ENCODE results near the gene PHLDB2. TPM values are rescaled to one million over a fixed set of nuclear protein-coding genes. Genes with fewer than 3 reads are reported as not detected.
A peak's percentile ranks its signal among the peaks of the same experiment; 100 is the strongest.

Gene PHLDB2
- total RNA-seq, 4 donors from 2014 or later: 23.5 to 81.5 (median 26.2) TPM

DNA sequence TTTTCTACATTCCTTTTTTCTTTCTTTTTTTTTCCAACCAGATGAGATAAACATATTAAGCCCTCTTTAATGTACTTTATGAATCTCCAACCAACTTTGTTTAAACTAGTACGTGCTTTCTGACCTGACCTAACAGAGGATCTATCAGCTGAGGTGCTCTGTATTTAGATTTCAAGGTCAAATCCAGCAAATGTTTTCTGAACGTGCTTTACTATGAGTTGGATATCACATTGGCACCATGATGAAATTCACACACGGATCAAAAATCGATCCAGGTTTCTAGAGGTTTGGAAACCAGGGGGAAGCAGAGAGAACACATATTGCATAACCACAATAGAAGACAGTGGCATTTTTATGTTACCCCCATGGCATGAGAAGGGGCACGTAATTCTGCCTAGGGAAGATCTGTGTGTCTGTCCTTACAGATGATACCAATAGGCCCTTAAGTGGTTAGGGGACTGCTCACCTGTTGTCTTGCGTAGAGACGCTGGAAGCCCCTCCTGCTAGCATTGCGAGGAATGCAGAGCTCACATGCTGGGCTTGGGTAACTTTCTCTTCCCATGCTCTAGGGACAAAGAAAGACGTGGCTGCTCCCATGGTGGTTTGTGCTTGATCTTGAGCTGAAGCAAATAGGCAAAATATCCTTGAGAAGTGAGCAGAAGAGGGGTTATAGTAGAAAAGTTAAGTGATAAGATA is 60.5 kb downstream of the PHLDB2 start:
- no peak for TF ChIP-seq POLR2A (IDR thresholded peaks at IDR 0.05)
- TF ChIP-seq, protein P1, sequence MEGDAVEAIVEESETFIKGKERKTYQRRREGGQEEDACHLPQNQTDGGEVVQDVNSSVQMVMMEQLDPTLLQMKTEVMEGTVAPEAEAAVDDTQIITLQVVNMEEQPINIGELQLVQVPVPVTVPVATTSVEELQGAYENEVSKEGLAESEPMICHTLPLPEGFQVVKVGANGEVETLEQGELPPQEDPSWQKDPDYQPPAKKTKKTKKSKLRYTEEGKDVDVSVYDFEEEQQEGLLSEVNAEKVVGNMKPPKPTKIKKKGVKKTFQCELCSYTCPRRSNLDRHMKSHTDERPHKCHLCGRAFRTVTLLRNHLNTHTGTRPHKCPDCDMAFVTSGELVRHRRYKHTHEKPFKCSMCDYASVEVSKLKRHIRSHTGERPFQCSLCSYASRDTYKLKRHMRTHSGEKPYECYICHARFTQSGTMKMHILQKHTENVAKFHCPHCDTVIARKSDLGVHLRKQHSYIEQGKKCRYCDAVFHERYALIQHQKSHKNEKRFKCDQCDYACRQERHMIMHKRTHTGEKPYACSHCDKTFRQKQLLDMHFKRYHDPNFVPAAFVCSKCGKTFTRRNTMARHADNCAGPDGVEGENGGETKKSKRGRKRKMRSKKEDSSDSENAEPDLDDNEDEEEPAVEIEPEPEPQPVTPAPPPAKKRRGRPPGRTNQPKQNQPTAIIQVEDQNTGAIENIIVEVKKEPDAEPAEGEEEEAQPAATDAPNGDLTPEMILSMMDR (IDR thresholded peaks at IDR 0.05): no peak
- no peak overlapping the region for H3K4me3 ChIP-seq (ENCODE audit: low read depth, poor library complexity, severe bottlenecking)
- intact Hi-C loops (cut with DNase I; ENCODE audit: low total_unique reads): no loop called here
- no peak for DNase-seq (ENCODE audit: low spot score in 2 of 2)
- 90 to 95% methylated on average over 9 of the region's 9 CpGs for WGBS, 2 donors

DNA sequence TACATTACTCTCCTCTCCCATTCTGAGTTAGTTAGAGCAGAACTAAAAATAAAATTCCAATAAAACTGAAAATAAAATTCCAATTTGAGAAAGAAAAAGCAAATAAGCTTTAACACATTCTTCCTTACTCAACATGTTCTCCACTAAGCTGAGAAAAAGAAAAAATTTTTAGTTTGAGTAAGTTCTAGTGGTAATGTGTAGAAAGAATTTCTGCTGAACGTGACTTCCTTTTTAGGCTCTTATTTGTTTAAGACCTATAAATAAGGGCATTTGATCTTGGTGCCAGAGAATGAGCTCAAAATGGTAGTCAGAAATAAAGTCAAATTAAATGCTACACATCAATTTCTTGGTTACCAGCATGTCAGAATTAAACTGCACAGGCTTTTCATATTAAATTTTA is 62.1 kb downstream of the PHLDB2 start:
- no peak overlapping the region for H3K4me3 ChIP-seq (ENCODE audit: low read depth, poor library complexity, severe bottlenecking)
- TF ChIP-seq, protein P1 (IDR thresholded peaks at IDR 0.05): no peak
- intact Hi-C loops (cut with DNase I; ENCODE audit: low total_unique reads): no loop called here
- 67% methylated on average over 1 of the region's 1 CpG for WGBS, 2 donors
- no peak for DNase-seq (ENCODE audit: low spot score in 2 of 2)

DNA sequence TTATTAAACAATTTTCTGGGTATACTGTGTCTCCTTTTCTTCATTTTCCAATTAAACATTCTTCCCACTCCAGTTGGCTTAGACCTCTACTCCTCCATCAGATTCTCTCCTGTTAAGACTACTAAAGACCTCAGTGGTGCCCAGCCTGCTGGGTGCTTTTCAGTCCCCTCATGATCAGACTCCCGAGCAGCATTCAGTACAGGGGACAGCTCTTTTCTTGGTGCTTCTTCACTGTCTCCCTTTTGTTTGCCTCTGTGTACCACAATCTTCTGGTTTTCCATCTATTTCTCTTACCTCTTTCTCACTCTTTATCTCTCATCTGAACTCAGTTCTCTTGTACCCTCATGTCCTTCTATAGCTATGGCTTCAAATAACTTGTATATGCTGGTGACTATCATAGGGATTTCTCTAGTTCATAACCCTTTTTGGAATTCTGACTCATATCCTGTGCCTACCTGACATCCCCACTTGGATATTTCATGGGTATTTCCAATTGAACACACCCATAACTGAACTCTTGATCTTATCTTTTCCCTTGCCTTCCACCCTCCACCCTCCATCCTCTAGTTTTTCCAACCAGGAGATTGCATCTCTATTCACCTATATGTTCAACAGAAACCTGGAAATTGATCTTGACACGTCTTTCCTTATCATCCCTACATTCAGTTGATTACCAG is 64.2 kb downstream of the PHLDB2 start:
- 41 to 48% methylated on average over 2 of the region's 2 CpGs for WGBS, 2 donors
- intact Hi-C loops (cut with DNase I; ENCODE audit: low total_unique reads): no loop called here

DNA sequence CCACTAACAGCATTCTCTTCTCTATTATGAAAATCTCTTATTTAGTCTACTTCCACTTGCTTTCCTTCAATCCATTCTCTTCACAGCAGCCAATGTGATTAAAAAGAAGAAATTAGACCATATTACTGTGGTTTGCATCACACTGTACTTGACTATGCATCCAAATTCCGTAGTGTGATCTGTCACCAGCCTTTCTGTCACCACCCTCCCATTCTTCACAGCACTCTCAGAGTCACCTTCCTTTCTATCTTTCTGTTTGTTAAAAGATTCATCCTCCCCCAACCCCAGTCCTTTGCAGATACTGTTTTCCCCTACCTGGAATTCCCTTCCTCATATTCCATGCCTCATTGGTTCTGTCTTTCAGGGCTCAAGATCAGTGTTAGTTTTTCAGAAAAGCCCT is 64.7 kb downstream of the PHLDB2 start:
- TF ChIP-seq POLR2A (IDR thresholded peaks at IDR 0.05): no peak
- TF ChIP-seq, protein P1 (IDR thresholded peaks at IDR 0.05): no peak
- DNase-seq (ENCODE audit: low spot score in 2 of 2): no peak
- H3K4me3 ChIP-seq (ENCODE audit: low read depth, poor library complexity, severe bottlenecking): no peak overlapping the region
- 68 to 100% methylated on average over 1 of the region's 1 CpG for WGBS, 2 donors
- intact Hi-C loops (cut with DNase I; ENCODE audit: low total_unique reads): no loop called here

More for the DNA sequence above, 64.2 kb downstream of the PHLDB2 start:
- H3K4me3 ChIP-seq (ENCODE audit: low read depth, poor library complexity, severe bottlenecking): no peak overlapping the region
- no peak for DNase-seq (ENCODE audit: low spot score in 2 of 2)
- TF ChIP-seq POLR2A (IDR thresholded peaks at IDR 0.05): no peak
- TF ChIP-seq, protein P1 (IDR thresholded peaks at IDR 0.05): no peak

DNA sequence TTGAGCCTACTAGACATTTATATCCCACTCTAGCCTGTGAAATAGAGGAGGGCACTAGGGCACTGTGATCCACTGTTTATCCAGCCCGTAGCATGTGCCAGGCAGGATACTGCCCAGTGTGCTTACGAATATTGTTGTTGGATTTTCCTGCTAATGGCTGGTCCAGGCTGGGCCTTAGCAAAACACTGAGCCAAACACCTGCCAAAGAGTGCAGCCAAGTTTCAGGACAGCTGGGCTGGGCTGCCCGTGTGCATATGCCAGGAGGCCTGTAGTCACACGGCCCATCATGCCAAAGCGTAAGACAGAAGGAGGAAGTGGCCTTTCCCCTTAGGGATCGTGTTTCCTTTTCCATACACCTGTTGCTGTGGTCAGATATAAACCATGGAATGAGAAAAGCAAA is 65.2 kb downstream of the PHLDB2 start:
- intact Hi-C loops (cut with DNase I; ENCODE audit: low total_unique reads): no loop called here
- peak; percentile 33 to 86 for DNase-seq (ENCODE audit: low spot score in 2 of 2)
- whole genome bisulfite sequencing, 2 donors: 29 to 45% methylated on average over 6 of the region's 6 CpGs
- no peak overlapping the region for H3K4me3 ChIP-seq (ENCODE audit: low read depth, poor library complexity, severe bottlenecking)
- TF ChIP-seq, protein P1 (IDR thresholded peaks at IDR 0.05): no peak
- TF ChIP-seq POLR2A (IDR thresholded peaks at IDR 0.05): no peak

Measured in lower leg skin (tissue), 4 donors.